ENCODE results near the gene PPM1F.

GRCh38 chr22:21949569-21949918 lies 3.1 kb downstream of the PPM1F start:
- TF ChIP-seq POLR2A (IDR thresholded peaks at IDR 0.05) (no peak), CTCF (IDR thresholded peaks at IDR 0.05) (no peak)

Measured in Peyer's patch (tissue), 4 donors.